ENCODE results near the gene SCN11A.

GRCh38 chr3:39095778-39096177, 44.0 kb upstream of the SCN11A start:
- TF ChIP-seq EZH2 (IDR thresholded peaks at IDR 0.05; ENCODE audit: low read length, missing control alignments) = no peak
- TF ChIP-seq CTCF (conservative IDR thresholded peaks at IDR 0.05 in 1 of 2, IDR thresholded peaks at IDR 0.05 in 1 of 2; ENCODE audit: low read depth in 1 of 2, low read length in 2 of 2) = no peak
